Measurements from ENCODE around the gene STX1A. TPM values are rescaled to one million over a fixed set of nuclear protein-coding genes. Genes with fewer than 3 reads are reported as not detected.

Gene STX1A
- total RNA-seq, 1 experiment from 2014 or later, result 20.4 TPM

GRCh38 chr7:73668103-73668885 lies 51.2 kb downstream of the STX1A start (continued):
- TF ChIP-seq AFF4 (CRISPR knock-in tag; IDR thresholded peaks at IDR 0.05; ENCODE audit: borderline replicate concordance), result no peak
- TF ChIP-seq, protein P1, sequence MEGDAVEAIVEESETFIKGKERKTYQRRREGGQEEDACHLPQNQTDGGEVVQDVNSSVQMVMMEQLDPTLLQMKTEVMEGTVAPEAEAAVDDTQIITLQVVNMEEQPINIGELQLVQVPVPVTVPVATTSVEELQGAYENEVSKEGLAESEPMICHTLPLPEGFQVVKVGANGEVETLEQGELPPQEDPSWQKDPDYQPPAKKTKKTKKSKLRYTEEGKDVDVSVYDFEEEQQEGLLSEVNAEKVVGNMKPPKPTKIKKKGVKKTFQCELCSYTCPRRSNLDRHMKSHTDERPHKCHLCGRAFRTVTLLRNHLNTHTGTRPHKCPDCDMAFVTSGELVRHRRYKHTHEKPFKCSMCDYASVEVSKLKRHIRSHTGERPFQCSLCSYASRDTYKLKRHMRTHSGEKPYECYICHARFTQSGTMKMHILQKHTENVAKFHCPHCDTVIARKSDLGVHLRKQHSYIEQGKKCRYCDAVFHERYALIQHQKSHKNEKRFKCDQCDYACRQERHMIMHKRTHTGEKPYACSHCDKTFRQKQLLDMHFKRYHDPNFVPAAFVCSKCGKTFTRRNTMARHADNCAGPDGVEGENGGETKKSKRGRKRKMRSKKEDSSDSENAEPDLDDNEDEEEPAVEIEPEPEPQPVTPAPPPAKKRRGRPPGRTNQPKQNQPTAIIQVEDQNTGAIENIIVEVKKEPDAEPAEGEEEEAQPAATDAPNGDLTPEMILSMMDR (IDR thresholded peaks at IDR 0.05), result no peak
- no peak for TF ChIP-seq PRRX2 (CRISPR knock-in tag; IDR thresholded peaks at IDR 0.05)
- no peak for TF ChIP-seq MYBL2 (CRISPR knock-in tag; IDR thresholded peaks at IDR 0.05)
- no peak for TF ChIP-seq SP1 (CRISPR knock-in tag; conservative IDR thresholded peaks at IDR 0.05)

GRCh38 chr7:73667344-73668102 lies 51.9 kb downstream of the STX1A start, which contains the start of gene VPS37D:
TSS of gene VPS37D (plus strand) at chr7:73667831. CDS start at chr7:73667959, 128 bp downstream.
- Mint-ChIP-seq H3K9me3 (peaks cover 6% of the 10 kb centered on the region), H3K4me1 (peaks cover 40% of the 10 kb centered on the region), H3K36me3 (no peaks in the 10 kb centered on the region), H3K4me3 (peak within 1 kb of the TSS; percentile 75), H3K27ac (no peak within 1 kb of the TSS; the same call in 1 of the 2 replicates), H3K27me3 (ENCODE audit: low read depth) (peaks cover 30% of the 10 kb centered on the region)
- ChIA-PET CTCF (interaction anchor here (0.6 to 6.1 kb wide), 18 partner anchors 9 to 89 kb away, joined by 3 to 93 read pairs (median 6); partner anchors contain the start of genes MLXIPL and TBL2), POLR2A (interaction anchor here (0.5 kb wide), 1 partner anchor 72 kb away, joined by 3 read pairs; no protein-coding TSS in a partner anchor)
- ATAC-seq (peak; percentile 87), DNase-seq (ENCODE audit: low spot score) (peak; percentile 96)
- TF ChIP-seq ZNF138 (CRISPR knock-in tag; conservative IDR thresholded peaks at IDR 0.05), result no peak
- TF ChIP-seq PRDM15 (CRISPR knock-in tag; IDR thresholded peaks at IDR 0.05), result peak; percentile 97
- peak; percentile 82 for TF ChIP-seq SP1 (CRISPR knock-in tag; conservative IDR thresholded peaks at IDR 0.05)
- no peak for TF ChIP-seq SMAD3 (CRISPR knock-in tag; IDR thresholded peaks at IDR 0.05; ENCODE audit: borderline replicate concordance)
- TF ChIP-seq FOXK1 (CRISPR knock-in tag; IDR thresholded peaks at IDR 0.05), result 0 out of 2 replicates have a peak, but pooled peaks have one; percentile 26
- TF ChIP-seq IRF1 (CRISPR knock-in tag; IDR thresholded peaks at IDR 0.05), result no peak
- TF ChIP-seq, protein P1 (IDR thresholded peaks at IDR 0.05), result peak; percentile 86
- 0 out of 2 replicates have a peak, but pooled peaks have one; percentile 38 for TF ChIP-seq HMGXB4 (CRISPR knock-in tag; IDR thresholded peaks at IDR 0.05)
- TF ChIP-seq, protein P2, sequence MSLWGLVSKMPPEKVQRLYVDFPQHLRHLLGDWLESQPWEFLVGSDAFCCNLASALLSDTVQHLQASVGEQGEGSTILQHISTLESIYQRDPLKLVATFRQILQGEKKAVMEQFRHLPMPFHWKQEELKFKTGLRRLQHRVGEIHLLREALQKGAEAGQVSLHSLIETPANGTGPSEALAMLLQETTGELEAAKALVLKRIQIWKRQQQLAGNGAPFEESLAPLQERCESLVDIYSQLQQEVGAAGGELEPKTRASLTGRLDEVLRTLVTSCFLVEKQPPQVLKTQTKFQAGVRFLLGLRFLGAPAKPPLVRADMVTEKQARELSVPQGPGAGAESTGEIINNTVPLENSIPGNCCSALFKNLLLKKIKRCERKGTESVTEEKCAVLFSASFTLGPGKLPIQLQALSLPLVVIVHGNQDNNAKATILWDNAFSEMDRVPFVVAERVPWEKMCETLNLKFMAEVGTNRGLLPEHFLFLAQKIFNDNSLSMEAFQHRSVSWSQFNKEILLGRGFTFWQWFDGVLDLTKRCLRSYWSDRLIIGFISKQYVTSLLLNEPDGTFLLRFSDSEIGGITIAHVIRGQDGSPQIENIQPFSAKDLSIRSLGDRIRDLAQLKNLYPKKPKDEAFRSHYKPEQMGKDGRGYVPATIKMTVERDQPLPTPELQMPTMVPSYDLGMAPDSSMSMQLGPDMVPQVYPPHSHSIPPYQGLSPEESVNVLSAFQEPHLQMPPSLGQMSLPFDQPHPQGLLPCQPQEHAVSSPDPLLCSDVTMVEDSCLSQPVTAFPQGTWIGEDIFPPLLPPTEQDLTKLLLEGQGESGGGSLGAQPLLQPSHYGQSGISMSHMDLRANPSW (CRISPR knock-in tag; conservative IDR thresholded peaks at IDR 0.05; ENCODE audit: low read depth), result no peak
- no peak for TF ChIP-seq FOXJ3 (CRISPR knock-in tag; IDR thresholded peaks at IDR 0.05; ENCODE audit: borderline replicate concordance)
- no peak for TF ChIP-seq FOXP1 (CRISPR knock-in tag; IDR thresholded peaks at IDR 0.05; ENCODE audit: borderline replicate concordance)
- TF ChIP-seq GABPB1 (CRISPR knock-in tag; IDR thresholded peaks at IDR 0.05), result peak; percentile 32; the same call in 1 of the 2 replicates
